Astrocyte (in vitro differentiated cells and primary cell): ENCODE results near the gene NMT2.

Experiments
- EZH2 ChIP-seq: IDR thresholded peaks from 2 replicates; pipeline ENCODE4 v1.6.1; 2012; ENCODE audit warnings: mild to moderate bottlenecking, low read length, inconsistent platforms; ENCODE audit not compliant: insufficient read depth
- TF ChIP-seq, protein P1 (sequence below): IDR thresholded peaks from 2 replicates; pipeline ENCODE4 v1.5.1; 2011; ENCODE audit warnings: low read depth, mild to moderate bottlenecking, inconsistent platforms, low read length, moderate library complexity; ENCODE audit not compliant: insufficient read depth

DNA sequence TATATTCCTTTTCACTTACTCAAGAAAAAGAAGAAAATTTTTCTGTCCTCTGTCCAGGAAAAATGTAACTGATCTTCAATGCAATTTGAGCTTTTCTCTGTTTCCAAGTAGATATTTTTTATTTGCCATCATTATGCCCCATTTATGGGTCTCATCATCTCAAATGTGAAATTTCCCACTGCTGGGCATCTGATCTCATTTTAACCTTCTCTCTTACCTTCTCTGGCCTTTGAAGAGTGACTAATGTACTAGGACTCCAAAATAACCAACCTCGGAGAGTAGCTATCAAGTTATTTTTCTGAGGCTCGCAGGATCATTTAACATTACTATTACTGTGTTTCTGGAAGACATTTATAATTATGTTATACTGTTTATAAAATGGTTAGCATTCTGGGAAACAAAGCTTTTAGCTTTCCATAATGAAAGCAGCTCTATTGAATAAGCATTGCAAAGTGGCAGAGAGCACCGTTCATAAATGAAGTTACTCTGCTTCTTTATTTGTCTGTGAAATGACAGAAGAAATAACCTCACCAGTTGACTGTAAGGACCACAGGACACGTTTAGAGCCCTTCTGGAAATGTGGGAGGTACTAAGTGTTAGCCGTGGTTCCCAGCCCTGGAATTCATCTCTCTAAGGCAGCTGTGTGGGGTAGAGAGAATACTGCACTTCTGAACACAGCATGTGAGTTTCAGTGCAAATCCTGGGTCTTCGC lies 33.3 kb upstream of the NMT2 start:
- TF ChIP-seq, protein P1, sequence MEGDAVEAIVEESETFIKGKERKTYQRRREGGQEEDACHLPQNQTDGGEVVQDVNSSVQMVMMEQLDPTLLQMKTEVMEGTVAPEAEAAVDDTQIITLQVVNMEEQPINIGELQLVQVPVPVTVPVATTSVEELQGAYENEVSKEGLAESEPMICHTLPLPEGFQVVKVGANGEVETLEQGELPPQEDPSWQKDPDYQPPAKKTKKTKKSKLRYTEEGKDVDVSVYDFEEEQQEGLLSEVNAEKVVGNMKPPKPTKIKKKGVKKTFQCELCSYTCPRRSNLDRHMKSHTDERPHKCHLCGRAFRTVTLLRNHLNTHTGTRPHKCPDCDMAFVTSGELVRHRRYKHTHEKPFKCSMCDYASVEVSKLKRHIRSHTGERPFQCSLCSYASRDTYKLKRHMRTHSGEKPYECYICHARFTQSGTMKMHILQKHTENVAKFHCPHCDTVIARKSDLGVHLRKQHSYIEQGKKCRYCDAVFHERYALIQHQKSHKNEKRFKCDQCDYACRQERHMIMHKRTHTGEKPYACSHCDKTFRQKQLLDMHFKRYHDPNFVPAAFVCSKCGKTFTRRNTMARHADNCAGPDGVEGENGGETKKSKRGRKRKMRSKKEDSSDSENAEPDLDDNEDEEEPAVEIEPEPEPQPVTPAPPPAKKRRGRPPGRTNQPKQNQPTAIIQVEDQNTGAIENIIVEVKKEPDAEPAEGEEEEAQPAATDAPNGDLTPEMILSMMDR: no peak
- TF ChIP-seq EZH2: no peak
